H1 (cell line): ENCODE data around the gene KRT5. TPM values are rescaled to one million over a fixed set of nuclear protein-coding genes. Genes with fewer than 3 reads are reported as not detected.

Experiments used
- BACH1 ChIP-seq: IDR thresholded peaks from 2 replicates; pipeline ENCODE4 v1.6.1; 2012; ENCODE audit warnings: low read length, improper control_type of control experiment
- GTF2F1 ChIP-seq: IDR thresholded peaks from 2 replicates; pipeline ENCODE4 v1.6.1; 2012; ENCODE audit warnings: low read depth, low read length, improper control_type of control experiment, borderline replicate concordance
- NANOG ChIP-seq: IDR thresholded peaks from 2 replicates; pipeline ENCODE4 v1.6.1; 2011; ENCODE audit warnings: low read length, low read depth, mild to moderate bottlenecking, inconsistent platforms; ENCODE audit not compliant: insufficient read depth, poor library complexity, severe bottlenecking
- YY1 ChIP-seq: IDR thresholded peaks from 2 replicates; pipeline ENCODE4 v1.6.1; 2011; ENCODE audit warnings: low read depth, mild to moderate bottlenecking, low read length
- polyA plus RNA-seq, 7 experiments: library from polyadenylated mRNA; depleted of rRNA in 3 of 7; stranded (reverse) in 5 of 7; unstranded in 2 of 7; fragments of >200 nt in 5 of 7; fragments of 200-250 nt in 2 of 7; gene quantifications; 1 replicate in 5 of 7; 2 replicates in 1 of 7; 4 replicates in 1 of 7; pipeline versions ENCODE4 v1.2.1 to v1.2.3, GENCODE V29; 2011 to 2013; ENCODE audit warnings: missing spikeins in 2 of 7, mixed read lengths in 2 of 7
- total RNA-seq: library from RNA; stranded (reverse); fragmentation: NEBNext Ultra II Directional; extraction: Animal tissue kit (Norgen Biotek cat#: 25700); gene quantifications from 2 replicates; pipeline ENCODE4 v1.2.1, GENCODE V29; 2021

KRT5 gene
- total and polyA plus RNA-seq, 2 of the 8 experiments (the other 6 are each of a cell fraction or from before 2014, with no cell fraction given): 0.18 TPM; not detected in 1

DNA sequence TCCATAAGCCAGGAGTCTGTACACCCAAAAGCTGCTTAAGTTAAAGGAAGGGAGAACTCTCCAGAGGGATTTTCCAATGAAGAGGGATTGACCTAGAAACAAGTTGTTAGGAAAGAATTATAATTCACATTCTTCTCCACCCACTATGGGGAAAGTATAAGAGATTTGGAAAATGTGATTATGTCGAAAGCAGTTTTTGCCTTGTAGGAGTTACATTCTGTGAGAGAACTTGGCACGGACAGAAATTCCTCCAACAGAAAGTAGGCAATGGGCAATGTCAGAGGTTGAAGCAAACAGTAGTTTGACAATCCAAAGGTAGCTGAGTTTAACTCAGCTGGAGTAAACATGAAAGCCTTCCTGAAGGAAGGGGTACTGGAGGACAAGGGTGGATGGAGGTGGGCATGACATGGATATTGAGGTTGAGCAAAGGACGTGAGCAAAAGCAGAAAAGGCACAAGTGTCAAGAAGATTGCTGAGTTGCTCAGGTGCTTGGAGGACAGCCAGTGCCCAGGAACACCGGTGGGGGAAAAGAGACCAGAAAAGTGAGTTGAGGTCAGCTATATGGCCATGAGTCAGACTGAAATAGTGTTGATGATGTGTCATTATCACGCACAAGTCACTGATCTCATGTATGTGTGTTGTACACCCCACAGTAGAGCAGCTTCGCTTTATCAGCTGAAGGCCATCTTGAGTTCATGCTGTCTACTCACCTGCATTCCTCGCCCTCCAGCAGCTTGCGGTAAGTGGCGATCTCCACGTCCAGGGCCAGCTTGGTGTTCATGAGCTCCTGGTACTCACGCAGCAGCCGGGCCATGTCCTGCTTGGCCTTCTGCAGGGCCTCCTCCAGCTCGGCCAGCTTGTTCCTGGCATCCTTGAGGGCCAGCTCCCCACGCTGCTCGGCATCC lies 4.0 kb downstream of the KRT5 start (continued):
- no peak for TF ChIP-seq GTF2F1
- no peak for TF ChIP-seq BACH1
- TF ChIP-seq YY1: no peak
- TF ChIP-seq NANOG: no peak
